HepG2 (cell line): ENCODE measurements around the gene EMCN. TPM values are rescaled to one million over a fixed set of nuclear protein-coding genes. Genes with fewer than 3 reads are reported as not detected.

Experiments
- ATAC-seq: fragments of 200-7000 bp; cut with Tn5 transposase; 3 replicates; pipeline ENCODE4 v1.9.1; 2020; ENCODE audit warnings: mild to moderate bottlenecking, moderate library complexity
- BruUV-seq: library from RNA; stranded (reverse); fragments of 400-500 nt; replicated peaks from 2 replicates; lab custom pipeline; 2021; lab: Mats Ljungman, UMichigan
- CTCF ChIA-PET: fragments of 300-600 bp; formaldehyde crosslinking; extraction: SDS; loops from one replicate; lab custom pipeline; 2021; ENCODE audit warnings: low total read pairs, inconsistent platforms, low intra/inter-chr PET ratio; lab: Yijun Ruan, JAX
- POLR2A ChIA-PET: fragments of 350-600 bp; sonication (Branson Sonifier 250); formaldehyde crosslinking; loops from one replicate; lab custom pipeline; 2020; ENCODE audit warnings: antibody characterized with exemption, inconsistent platforms; lab: Yijun Ruan, JAX
- DNase-seq: peaks from one replicate; pipeline ENCODE4 v3.0.0-alpha.2; 2015; ENCODE audit warnings: low spot score
- FAIRE-seq: peaks from 3 replicates; lab custom pipeline; 2011; peaks lifted over from hg19 to GRCh38; lab: Jason Lieb, UNC
- H2AFZ ChIP-seq: one replicate; pipeline ENCODE4 v1.6.1; 2011; ENCODE audit warnings: low read length, inconsistent platforms
- H3K27ac ChIP-seq: fragments of 300-600 bp; 3 replicates; pipeline ENCODE4 v1.8.0; 2011; ENCODE audit warnings: mixed run types, mild to moderate bottlenecking, mixed read lengths, low read length, inconsistent platforms; ENCODE audit not compliant: insufficient read depth; ENCODE audit errors: extremely low read length
- H3K27me3 ChIP-seq, 2 experiments: fragments of 200-600 bp in 1 of 2; 2 replicates in 1 of 2; 3 replicates in 1 of 2; pipeline versions ENCODE4 v1.6.0 to v1.8.0; 2011; ENCODE audit warnings: low read length in 2 of 2, mild to moderate bottlenecking in 2 of 2, moderate library complexity in 2 of 2, inconsistent platforms in 1 of 2; ENCODE audit not compliant: insufficient read depth in 2 of 2, control insufficient read depth in 1 of 2
- H3K36me3 ChIP-seq, 2 experiments: fragments of 200-600 bp in 1 of 2; replicated peaks in 1 of 2; 2 replicates in 1 of 2; 3 replicates in 1 of 2; pipeline versions ENCODE4 v1.5.1 to v1.8.0; 2011; ENCODE audit warnings: low read length in 2 of 2, inconsistent platforms in 1 of 2; ENCODE audit not compliant: insufficient read depth in 2 of 2, control insufficient read depth in 1 of 2
- H3K4me1 ChIP-seq: 2 replicates; pipeline ENCODE4 v1.5.1; 2012; ENCODE audit warnings: low read length, inconsistent platforms; ENCODE audit not compliant: insufficient read depth
- H3K4me2 ChIP-seq: 2 replicates; pipeline ENCODE4 v1.6.0; 2011; ENCODE audit warnings: low read depth, low read length, inconsistent platforms
- H3K4me3 ChIP-seq, 3 experiments: fragments of 200-600 bp in 1 of 3; sonication (generic), shearing (Covaris generic) in 1 of 3; replicated peaks in 1 of 3; 2 replicates each; pipeline ENCODE4 v1.5.1; 2011 to 2016; ENCODE audit warnings: low read length in 3 of 3, inconsistent platforms in 2 of 3, low read depth in 2 of 3, mild to moderate bottlenecking in 2 of 3, control low read depth in 1 of 3, mixed read lengths in 1 of 3; ENCODE audit not compliant: insufficient read depth in 1 of 3
- H3K79me2 ChIP-seq: one replicate; pipeline ENCODE4 v1.6.1; 2011; ENCODE audit warnings: low read length, inconsistent platforms; ENCODE audit not compliant: insufficient read depth
- H3K9ac ChIP-seq: 2 replicates; pipeline ENCODE4 v1.6.0; 2011; ENCODE audit warnings: mild to moderate bottlenecking, low read depth, low read length, inconsistent platforms; ENCODE audit not compliant: insufficient read depth
- H3K9me3 ChIP-seq: 2 replicates; pipeline ENCODE4 v1.5.1; 2012; ENCODE audit warnings: mild to moderate bottlenecking, low read length
- H4K20me1 ChIP-seq: 2 replicates; pipeline ENCODE4 v1.6.0; 2011; ENCODE audit warnings: inconsistent platforms, mild to moderate bottlenecking, low read length, moderate library complexity; ENCODE audit not compliant: insufficient read depth
- DDIT3 ChIP-seq: sonication (generic); formaldehyde crosslinking; IDR thresholded peaks from 2 replicates; pipeline ENCODE4 v1.4.0; 2020; ENCODE audit warnings: mild to moderate bottlenecking, missing genetic modification reagents
- ELK4 ChIP-seq: sonication (generic); formaldehyde crosslinking; IDR thresholded peaks from 2 replicates; pipeline ENCODE4 v1.9.0; 2021; ENCODE audit warnings: missing genetic modification reagents, borderline replicate concordance
- IRX3 ChIP-seq: sonication (generic); formaldehyde crosslinking; IDR thresholded peaks from 2 replicates; pipeline ENCODE4 v1.8.1; 2023; ENCODE audit warnings: mild to moderate bottlenecking, low read depth, missing genetic modification reagents, borderline replicate concordance
- NFYB ChIP-seq: sonication (generic); formaldehyde crosslinking; IDR thresholded peaks from 2 replicates; pipeline ENCODE4 v1.4.0; 2020; ENCODE audit warnings: missing genetic modification reagents
- SIX4 ChIP-seq: sonication (generic); formaldehyde crosslinking; IDR thresholded peaks from 2 replicates; pipeline ENCODE4 v1.4.0; 2020; ENCODE audit warnings: missing genetic modification reagents
- SMYD3 ChIP-seq: sonication (generic); formaldehyde crosslinking; IDR thresholded peaks from 2 replicates; pipeline ENCODE4 v1.8.1; 2023; ENCODE audit warnings: mild to moderate bottlenecking, missing genetic modification reagents
- ZFP90 ChIP-seq: sonication (generic); formaldehyde crosslinking; IDR thresholded peaks from 2 replicates; pipeline ENCODE4 v1.8.0; 2022; ENCODE audit warnings: missing genetic modification reagents, mild to moderate bottlenecking, inconsistent platforms, borderline replicate concordance
- ZNF101 ChIP-seq: sonication (generic); formaldehyde crosslinking; IDR thresholded peaks from 2 replicates; pipeline ENCODE4 v1.4.0; 2020; ENCODE audit warnings: mild to moderate bottlenecking, low read depth, missing genetic modification reagents, borderline replicate concordance
- ZNF12 ChIP-seq: sonication (generic); formaldehyde crosslinking; IDR thresholded peaks from 2 replicates; pipeline ENCODE4 v1.5.0; 2020; ENCODE audit warnings: missing genetic modification reagents
- ZNF251 ChIP-seq: sonication (generic); formaldehyde crosslinking; IDR thresholded peaks from 2 replicates; pipeline ENCODE4 v1.9.0; 2021; ENCODE audit warnings: mild to moderate bottlenecking, missing genetic modification reagents
- ZNF256 ChIP-seq: sonication (generic); formaldehyde crosslinking; conservative IDR thresholded peaks from 2 replicates; pipeline ENCODE4 v1.4.0; 2020; ENCODE audit warnings: missing genetic modification reagents
- ZNF33A ChIP-seq: sonication (generic); formaldehyde crosslinking; IDR thresholded peaks from 2 replicates; pipeline ENCODE4 v1.5.1; 2020; ENCODE audit warnings: missing genetic modification reagents, mild to moderate bottlenecking, moderate library complexity, borderline replicate concordance
- ZNF589 ChIP-seq: sonication (generic); formaldehyde crosslinking; conservative IDR thresholded peaks from 2 replicates; pipeline ENCODE4 v1.8.0; 2022; ENCODE audit warnings: mild to moderate bottlenecking, moderate library complexity, missing genetic modification reagents
- ZNF766 ChIP-seq: sonication (generic); formaldehyde crosslinking; IDR thresholded peaks from 2 replicates; pipeline ENCODE4 v1.5.0; 2020; ENCODE audit warnings: missing genetic modification reagents, borderline replicate concordance
- ZNF788 ChIP-seq: sonication (generic); formaldehyde crosslinking; IDR thresholded peaks from 2 replicates; pipeline ENCODE4 v1.5.0; 2020; ENCODE audit warnings: mild to moderate bottlenecking, missing genetic modification reagents, borderline replicate concordance
- WGBS: methylation state at CpG from one replicate; pipeline ENCODE4 v1.1.6; 2017; ENCODE audit warnings: low lambda C conversion rate; 5-methylcytosine and 5-hydroxymethylcytosine counted together
- in situ Hi-C: cut with HindIII; loops from 2 replicates; pipeline ENCODE4 v1.10.0; 2017; ENCODE audit warnings: low pct_unique_long_range_greater_than_20kb; ENCODE audit not compliant: extremely low pct_ligation_motif_present
- intact Hi-C: fragments of 100-400 bp; cut with micrococcal nuclease; formaldehyde crosslinking; loops from one replicate; pipeline ENCODE4 v1.10.0; 2022; ENCODE audit not compliant: unreplicated experiment
- polyA plus RNA-seq, 8 experiments: library from polyadenylated mRNA; depleted of rRNA in 3 of 8; stranded (reverse) in 7 of 8; unstranded in 1 of 8; fragments of >200 nt; fragmentation: Illumina TruSeq in 4 of 8; extraction: Trizol in 4 of 8; gene quantifications; 2 replicates each; pipeline versions ENCODE4 v1.2.1 to v1.2.3, GENCODE V29; 2011 to 2016; ENCODE audit warnings: low read depth in 4 of 8, missing spikeins in 1 of 8, mixed read lengths in 1 of 8; ENCODE audit not compliant: insufficient read depth in 1 of 8
- total RNA-seq, 5 experiments: library from RNA; depleted of rRNA; stranded (reverse); fragments of >200 nt; fragmentation: Illumina TruSeq; extraction: Trizol; gene quantifications; 2 replicates each; pipeline ENCODE4 v1.2.3, GENCODE V29; 2016; ENCODE audit warnings: low read depth in 1 of 5
- TF ChIP-seq, protein P1 (sequence below): sonication (generic); formaldehyde crosslinking; IDR thresholded peaks from 2 replicates; pipeline ENCODE4 v1.8.0; 2022; ENCODE audit warnings: mild to moderate bottlenecking, missing genetic modification reagents; ENCODE audit not compliant: insufficient replicate concordance
- TF ChIP-seq, protein P2 (sequence below): sonication (generic); IDR thresholded peaks from 2 replicates; pipeline ENCODE4 v1.6.1; 2016; ENCODE audit warnings: low read depth, borderline replicate concordance
- TF ChIP-seq, protein P3 (sequence below): IDR thresholded peaks from 2 replicates; pipeline ENCODE4 v1.6.1; 2012; ENCODE audit warnings: inconsistent platforms

Gene EMCN
- total and polyA plus RNA-seq, 2 of the 13 experiments (the other 11 are each of a cell fraction or from before 2014, with no cell fraction given): not detected

- TF ChIP-seq ZFP90 (CRISPR knock-in tag): no peak
- TF ChIP-seq ZNF766: no peak
These were observed 155.5 kb downstream of the EMCN start (continued) for GRCh38 chr4:100362366-100362765.

DNA sequence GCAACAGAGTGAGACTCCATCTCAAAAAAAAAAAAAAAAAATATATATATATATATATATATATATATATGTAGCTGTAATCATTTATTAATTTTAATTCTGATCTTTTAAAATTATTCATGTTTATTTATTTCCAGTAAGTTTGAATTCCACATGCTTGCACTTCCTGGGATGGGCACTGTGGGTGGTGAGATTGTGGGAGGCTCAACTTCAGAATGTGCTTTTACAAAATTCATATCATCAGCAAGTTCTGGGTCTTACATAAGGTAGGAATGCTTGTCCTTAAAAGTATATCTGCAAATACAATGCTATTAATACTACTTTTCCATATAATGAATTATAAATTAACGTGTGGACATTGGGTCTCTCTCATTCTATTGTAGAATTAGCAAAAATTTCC is 156.5 kb downstream of the EMCN start:
- CTCF ChIA-PET: no interaction called here
- Histone ChIP-seq H3K4me2 (no peak overlapping the region), H3K4me1 (no peaks in the 10 kb centered on the region), H3K79me2 (no peaks in the 10 kb centered on the region), H3K9ac (no peak overlapping the region), H3K9me3 (no peaks in the 10 kb centered on the region), H3K27me3 (no peaks in the 10 kb centered on the region), H3K4me3 (no peak overlapping the region), H2AFZ (no peak overlapping the region), H4K20me1 (no peaks in the 10 kb centered on the region), H3K36me3 (no peaks in the 10 kb centered on the region), H3K27ac (no peak overlapping the region)
- 0% methylated on average over 1 of the region's 1 CpG for WGBS
- no peak for ATAC-seq
- DNase-seq: no peak
- in situ Hi-C loops (no loop called here), intact Hi-C loops (no loop called here)
- POLR2A ChIA-PET: no interaction called here
- no peak for FAIRE-seq
- no TSS peak for BruUV-seq
- TF ChIP-seq ZNF101 (CRISPR knock-in tag) (no peak), ZNF256 (CRISPR knock-in tag) (no peak), ZNF33A (CRISPR knock-in tag) (no peak), DDIT3 (CRISPR knock-in tag) (no peak), ZNF251 (CRISPR knock-in tag) (no peak), NFYB (CRISPR knock-in tag) (no peak), ZNF589 (CRISPR knock-in tag) (no peak), SMYD3 (no peak), ELK4 (CRISPR knock-in tag) (no peak), ZNF12 (CRISPR knock-in tag) (no peak), IRX3 (CRISPR knock-in tag) (no peak), SIX4 (CRISPR knock-in tag) (no peak), ZNF788 (no peak)
- TF ChIP-seq, protein P1, sequence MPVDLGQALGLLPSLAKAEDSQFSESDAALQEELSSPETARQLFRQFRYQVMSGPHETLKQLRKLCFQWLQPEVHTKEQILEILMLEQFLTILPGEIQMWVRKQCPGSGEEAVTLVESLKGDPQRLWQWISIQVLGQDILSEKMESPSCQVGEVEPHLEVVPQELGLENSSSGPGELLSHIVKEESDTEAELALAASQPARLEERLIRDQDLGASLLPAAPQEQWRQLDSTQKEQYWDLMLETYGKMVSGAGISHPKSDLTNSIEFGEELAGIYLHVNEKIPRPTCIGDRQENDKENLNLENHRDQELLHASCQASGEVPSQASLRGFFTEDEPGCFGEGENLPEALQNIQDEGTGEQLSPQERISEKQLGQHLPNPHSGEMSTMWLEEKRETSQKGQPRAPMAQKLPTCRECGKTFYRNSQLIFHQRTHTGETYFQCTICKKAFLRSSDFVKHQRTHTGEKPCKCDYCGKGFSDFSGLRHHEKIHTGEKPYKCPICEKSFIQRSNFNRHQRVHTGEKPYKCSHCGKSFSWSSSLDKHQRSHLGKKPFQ (CRISPR knock-in tag): no peak
- TF ChIP-seq, protein P2, sequence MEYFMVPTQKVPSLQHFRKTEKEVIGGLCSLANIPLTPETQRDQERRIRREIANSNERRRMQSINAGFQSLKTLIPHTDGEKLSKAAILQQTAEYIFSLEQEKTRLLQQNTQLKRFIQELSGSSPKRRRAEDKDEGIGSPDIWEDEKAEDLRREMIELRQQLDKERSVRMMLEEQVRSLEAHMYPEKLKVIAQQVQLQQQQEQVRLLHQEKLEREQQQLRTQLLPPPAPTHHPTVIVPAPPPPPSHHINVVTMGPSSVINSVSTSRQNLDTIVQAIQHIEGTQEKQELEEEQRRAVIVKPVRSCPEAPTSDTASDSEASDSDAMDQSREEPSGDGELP: no peak
- TF ChIP-seq, protein P3, sequence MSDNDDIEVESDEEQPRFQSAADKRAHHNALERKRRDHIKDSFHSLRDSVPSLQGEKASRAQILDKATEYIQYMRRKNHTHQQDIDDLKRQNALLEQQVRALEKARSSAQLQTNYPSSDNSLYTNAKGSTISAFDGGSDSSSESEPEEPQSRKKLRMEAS: no peak
